Measurements from ENCODE around the gene ZNF860.

DNA sequence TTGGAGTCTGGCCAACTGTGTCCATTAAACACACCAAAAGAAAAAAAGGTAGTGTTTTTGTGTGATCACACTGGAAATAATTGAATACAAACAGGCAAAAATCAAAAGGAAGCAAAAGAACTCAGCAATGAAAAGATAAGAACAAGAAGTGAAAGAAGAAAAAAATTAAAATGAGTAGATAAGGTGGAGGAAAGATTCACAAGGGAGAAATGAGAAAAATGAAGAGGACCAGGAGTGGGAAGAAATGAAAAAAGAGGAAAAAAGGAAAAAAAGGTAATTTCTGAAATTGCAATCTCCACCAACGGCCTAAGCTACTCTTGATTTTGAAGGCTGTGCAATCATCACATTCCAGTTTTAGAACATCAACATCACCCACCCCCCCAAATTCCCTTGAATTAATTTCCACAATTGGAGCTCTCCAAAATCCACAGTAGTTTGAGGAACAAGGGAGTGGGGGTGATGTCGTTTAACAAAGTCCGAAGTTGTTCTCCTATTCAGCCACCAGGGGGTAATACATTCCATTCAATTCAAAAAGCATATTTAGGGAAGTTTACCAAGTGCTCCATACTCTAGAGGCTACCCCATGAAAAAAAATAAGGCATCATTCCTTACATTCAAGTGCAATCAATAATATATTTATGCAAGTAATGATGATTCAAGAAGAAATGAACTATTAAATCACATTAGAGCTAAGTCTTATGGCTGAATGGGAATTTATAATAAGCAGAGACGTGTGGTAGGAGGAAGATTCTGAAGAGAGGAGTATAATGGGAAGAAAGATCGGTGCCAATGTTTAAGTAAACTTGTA, 37.4 kb downstream of the ZNF860 start:
- no peak for TF ChIP-seq EZH2phosphoT487 (IDR thresholded peaks at IDR 0.05; ENCODE audit: borderline replicate concordance, low read depth)
- peak; percentile 69 for TF ChIP-seq SMC3 (IDR thresholded peaks at IDR 0.05; ENCODE audit: low read depth, low read length)
- no peak for TF ChIP-seq FOXJ3 (CRISPR knock-in tag; IDR thresholded peaks at IDR 0.05)
- no peak for TF ChIP-seq EP300 (IDR thresholded peaks at IDR 0.05; ENCODE audit: borderline replicate concordance in 1 of 2, low read depth in 1 of 2, low read length in 1 of 2)
- no peak for TF ChIP-seq GATA2 (CRISPR knock-in tag; IDR thresholded peaks at IDR 0.05)
- TF ChIP-seq, protein P1, sequence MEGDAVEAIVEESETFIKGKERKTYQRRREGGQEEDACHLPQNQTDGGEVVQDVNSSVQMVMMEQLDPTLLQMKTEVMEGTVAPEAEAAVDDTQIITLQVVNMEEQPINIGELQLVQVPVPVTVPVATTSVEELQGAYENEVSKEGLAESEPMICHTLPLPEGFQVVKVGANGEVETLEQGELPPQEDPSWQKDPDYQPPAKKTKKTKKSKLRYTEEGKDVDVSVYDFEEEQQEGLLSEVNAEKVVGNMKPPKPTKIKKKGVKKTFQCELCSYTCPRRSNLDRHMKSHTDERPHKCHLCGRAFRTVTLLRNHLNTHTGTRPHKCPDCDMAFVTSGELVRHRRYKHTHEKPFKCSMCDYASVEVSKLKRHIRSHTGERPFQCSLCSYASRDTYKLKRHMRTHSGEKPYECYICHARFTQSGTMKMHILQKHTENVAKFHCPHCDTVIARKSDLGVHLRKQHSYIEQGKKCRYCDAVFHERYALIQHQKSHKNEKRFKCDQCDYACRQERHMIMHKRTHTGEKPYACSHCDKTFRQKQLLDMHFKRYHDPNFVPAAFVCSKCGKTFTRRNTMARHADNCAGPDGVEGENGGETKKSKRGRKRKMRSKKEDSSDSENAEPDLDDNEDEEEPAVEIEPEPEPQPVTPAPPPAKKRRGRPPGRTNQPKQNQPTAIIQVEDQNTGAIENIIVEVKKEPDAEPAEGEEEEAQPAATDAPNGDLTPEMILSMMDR (IDR thresholded peaks at IDR 0.05), result peak; percentile 73
- no peak for TF ChIP-seq GABPA (IDR thresholded peaks at IDR 0.05; ENCODE audit: low read depth)
- TF ChIP-seq, protein P2, sequence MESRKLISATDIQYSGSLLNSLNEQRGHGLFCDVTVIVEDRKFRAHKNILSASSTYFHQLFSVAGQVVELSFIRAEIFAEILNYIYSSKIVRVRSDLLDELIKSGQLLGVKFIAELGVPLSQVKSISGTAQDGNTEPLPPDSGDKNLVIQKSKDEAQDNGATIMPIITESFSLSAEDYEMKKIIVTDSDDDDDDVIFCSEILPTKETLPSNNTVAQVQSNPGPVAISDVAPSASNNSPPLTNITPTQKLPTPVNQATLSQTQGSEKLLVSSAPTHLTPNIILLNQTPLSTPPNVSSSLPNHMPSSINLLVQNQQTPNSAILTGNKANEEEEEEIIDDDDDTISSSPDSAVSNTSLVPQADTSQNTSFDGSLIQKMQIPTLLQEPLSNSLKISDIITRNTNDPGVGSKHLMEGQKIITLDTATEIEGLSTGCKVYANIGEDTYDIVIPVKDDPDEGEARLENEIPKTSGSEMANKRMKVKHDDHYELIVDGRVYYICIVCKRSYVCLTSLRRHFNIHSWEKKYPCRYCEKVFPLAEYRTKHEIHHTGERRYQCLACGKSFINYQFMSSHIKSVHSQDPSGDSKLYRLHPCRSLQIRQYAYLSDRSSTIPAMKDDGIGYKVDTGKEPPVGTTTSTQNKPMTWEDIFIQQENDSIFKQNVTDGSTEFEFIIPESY (IDR thresholded peaks at IDR 0.05; ENCODE audit: borderline replicate concordance, low read depth), result no peak
- TF ChIP-seq, protein P3, sequence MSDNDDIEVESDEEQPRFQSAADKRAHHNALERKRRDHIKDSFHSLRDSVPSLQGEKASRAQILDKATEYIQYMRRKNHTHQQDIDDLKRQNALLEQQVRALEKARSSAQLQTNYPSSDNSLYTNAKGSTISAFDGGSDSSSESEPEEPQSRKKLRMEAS (IDR thresholded peaks at IDR 0.05; ENCODE audit: low read depth), result no peak
- TF ChIP-seq POLR2AphosphoS5 (IDR thresholded peaks at IDR 0.05; ENCODE audit: low read depth, low read length), result no peak
